CD14-positive monocyte (primary cell): ENCODE measurements around the gene MITF. TPM values are rescaled to one million over a fixed set of nuclear protein-coding genes. Genes with fewer than 3 reads are reported as not detected.

ENCODE experiments used
- DNase-seq, 3 donors: peaks; one replicate each; pipeline ENCODE4 v3.0.0-alpha.2; 2011 to 2022
- H2AFZ ChIP-seq: 2 replicates; pipeline ENCODE4 v1.6.0; 2012; ENCODE audit warnings: mild to moderate bottlenecking, low read depth, low read length, inconsistent platforms; ENCODE audit not compliant: insufficient read depth, poor library complexity, severe bottlenecking
- H3K27ac ChIP-seq, 2 donors: 1 replicate in 1 of 2; 2 replicates in 1 of 2; pipeline ENCODE4 v1.5.1; 2012 to 2013; ENCODE audit warnings: low read length in 2 of 2, control low read depth in 1 of 2, inconsistent platforms in 1 of 2, low read depth in 1 of 2, mild to moderate bottlenecking in 1 of 2
- H3K27me3 ChIP-seq, 2 donors: one replicate each; pipeline versions ENCODE4 v1.6.0 to v1.6.1; 2011 to 2013; ENCODE audit warnings: low read length in 2 of 2; ENCODE audit not compliant: control insufficient read depth in 2 of 2, insufficient read depth in 2 of 2
- H3K36me3 ChIP-seq, 2 donors: replicated peaks in 1 of 2; 1 replicate in 1 of 2; 2 replicates in 1 of 2; pipeline versions ENCODE4 v1.5.1 to v1.6.1; 2012 to 2013; ENCODE audit warnings: low read length in 2 of 2, control low read depth in 1 of 2, inconsistent platforms in 1 of 2, mild to moderate bottlenecking in 1 of 2; ENCODE audit not compliant: insufficient read depth in 2 of 2, control insufficient read depth in 1 of 2
- H3K4me1 ChIP-seq, 2 donors: 1 replicate in 1 of 2; 2 replicates in 1 of 2; pipeline versions ENCODE4 v1.5.1 to v1.6.1; 2012 to 2013; ENCODE audit warnings: low read length in 2 of 2, control low read depth in 1 of 2, inconsistent platforms in 1 of 2, mild to moderate bottlenecking in 1 of 2, moderate library complexity in 1 of 2; ENCODE audit not compliant: insufficient read depth in 2 of 2, control insufficient read depth in 1 of 2
- H3K4me2 ChIP-seq: replicated peaks from 2 replicates; pipeline ENCODE3; 2012; ENCODE audit warnings: low read length, moderate library complexity, mild to moderate bottlenecking; ENCODE audit not compliant: poor library complexity, severe bottlenecking; ENCODE audit errors: extremely low read depth
- H3K4me3 ChIP-seq, 3 experiments: fragments of 200-600 bp in 1 of 3; sonication (generic) in 1 of 3; replicated peaks in 1 of 3; 1 replicate in 2 of 3; 2 replicates in 1 of 3; pipeline ENCODE4 v1.5.1; 2011 to 2013; ENCODE audit warnings: low read length in 3 of 3, mild to moderate bottlenecking in 3 of 3, control low read depth in 2 of 3, low read depth in 2 of 3, inconsistent platforms in 1 of 3, moderate library complexity in 1 of 3
- H3K79me2 ChIP-seq: 2 replicates; pipeline ENCODE4 v1.6.0; 2012; ENCODE audit warnings: mild to moderate bottlenecking, control low read depth, inconsistent platforms, low read length, moderate library complexity; ENCODE audit not compliant: insufficient read depth
- H3K9ac ChIP-seq: 2 replicates; pipeline ENCODE4 v1.6.0; 2017; ENCODE audit warnings: low read length, mild to moderate bottlenecking; ENCODE audit not compliant: insufficient read depth, poor library complexity, severe bottlenecking
- H3K9me3 ChIP-seq, 2 donors: replicated peaks in 1 of 2; 1 replicate in 1 of 2; 2 replicates in 1 of 2; pipeline versions ENCODE4 v1.5.1 to v1.6.1; 2012 to 2013; ENCODE audit warnings: low read length in 2 of 2, control low read depth in 1 of 2; ENCODE audit not compliant: control insufficient read depth in 1 of 2, insufficient read depth in 1 of 2
- H4K20me1 ChIP-seq: 2 replicates; pipeline ENCODE4 v1.6.0; 2012; ENCODE audit warnings: mild to moderate bottlenecking, low read length, control low read depth, moderate library complexity; ENCODE audit not compliant: insufficient read depth
- H3K27ac Mint-ChIP-seq, 7 donors: one replicate each; pipeline ENCODE4 v1.8.0; 2020; ENCODE audit warnings: mild to moderate bottlenecking in 7 of 7, mixed read lengths in 7 of 7, moderate library complexity in 6 of 7, inconsistent platforms in 2 of 7
- H3K27me3 Mint-ChIP-seq, 3 donors: one replicate each; pipeline ENCODE4 v1.8.0; 2021 to 2022; ENCODE audit warnings: low read depth in 3 of 3, mild to moderate bottlenecking in 3 of 3, mixed read lengths in 3 of 3, moderate library complexity in 3 of 3, inconsistent platforms in 1 of 3
- H3K36me3 Mint-ChIP-seq, 2 donors: one replicate each; pipeline ENCODE4 v1.8.0; 2020; ENCODE audit warnings: mixed read lengths in 2 of 2, inconsistent platforms in 1 of 2, mild to moderate bottlenecking in 1 of 2
- H3K4me1 Mint-ChIP-seq: one replicate; pipeline ENCODE4 v1.8.0; 2020; ENCODE audit warnings: mild to moderate bottlenecking, mixed read lengths
- H3K4me3 Mint-ChIP-seq, 2 donors: one replicate each; pipeline ENCODE4 v1.8.0; 2020; ENCODE audit warnings: mild to moderate bottlenecking in 2 of 2, mixed read lengths in 2 of 2, moderate library complexity in 1 of 2
- H3K9me3 Mint-ChIP-seq, 7 donors: one replicate each; pipeline ENCODE4 v1.8.0; 2020 to 2022; ENCODE audit warnings: mixed read lengths in 7 of 7, mild to moderate bottlenecking in 6 of 7, moderate library complexity in 6 of 7, inconsistent platforms in 2 of 7
- WGBS: methylation state at CpG from one replicate; pipeline ENCODE4 v1.1.5; 2013; ENCODE audit warnings: missing lambda C conversion rate; ENCODE audit not compliant: insufficient coverage; 5-methylcytosine and 5-hydroxymethylcytosine counted together
- intact Hi-C, 2 donors: fragments of 100-400 bp; cut with micrococcal nuclease; formaldehyde crosslinking; loops; one replicate each; pipeline versions ENCODE4 v1.15.0 to v1.15.1; 2023
- polyA plus RNA-seq, 3 donors: library from polyadenylated mRNA; depleted of rRNA in 1 of 3; unstranded in 2 of 3; stranded (reverse) in 1 of 3; fragments of 300-500 nt in 2 of 3; fragments of >200 nt in 1 of 3; fragmentation: Illumina TruSeq in 2 of 3; gene quantifications; 1 replicate in 2 of 3; 2 replicates in 1 of 3; pipeline ENCODE4 v1.2.3, GENCODE V29; 2012 to 2021
- TF ChIP-seq, protein P1 (sequence below): fragments of 200-600 bp; IDR thresholded peaks from one replicate; pipeline ENCODE4 v1.8.0; 2022; ENCODE audit warnings: antibody characterized with exemption, mild to moderate bottlenecking

Gene MITF
- polyA plus RNA-seq, 3 donors, result 7.0 to 15.1 (median 12.1) TPM

DNA sequence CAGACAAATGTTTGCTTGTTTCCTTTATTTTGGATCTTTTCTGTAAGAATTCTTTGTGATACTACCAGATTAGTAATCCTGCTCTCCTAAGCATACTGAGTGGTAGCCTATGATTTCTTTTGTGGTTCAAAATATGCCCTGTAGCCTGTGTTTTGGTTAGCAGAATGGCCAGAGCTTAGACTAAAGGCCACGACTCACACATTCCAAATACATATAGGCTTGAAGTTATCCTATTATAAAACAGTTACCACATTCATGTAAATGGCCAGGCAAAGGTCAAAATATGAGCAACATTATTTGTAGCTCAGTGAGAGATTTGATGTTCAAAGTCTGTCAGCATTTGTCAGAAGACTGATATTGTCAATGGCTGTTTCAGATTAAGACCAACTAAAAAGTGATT, 84.5 kb downstream of the MITF start:
- Histone ChIP-seq H3K4me1 (peaks cover 5 to 12% of the 10 kb centered on the region in 2 donors), H3K27me3 (no peaks in the 10 kb centered on the region), H3K79me2 (no peaks in the 10 kb centered on the region), H3K27ac (no peak overlapping the region), H3K9ac (no peak overlapping the region), H3K4me2 (no peak overlapping the region), H3K4me3 (no peak overlapping the region), H3K36me3 (no peaks in the 10 kb centered on the region), H2AFZ (no peak overlapping the region), H3K9me3 (no peaks in the 10 kb centered on the region), H4K20me1 (peaks cover 4% of the 10 kb centered on the region)
- Mint-ChIP-seq H3K4me1 (peaks cover 17% of the 10 kb centered on the region), H3K4me3 (no peak overlapping the region), H3K27ac (no peak overlapping the region), H3K9me3 (peaks cover 0 to 6% (median 2%) of the 10 kb centered on the region in 7 donors), H3K27me3 (no peaks in the 10 kb centered on the region), H3K36me3 (peaks cover 0 to 3% of the 10 kb centered on the region in 2 donors)
- DNase-seq, result no peak
- TF ChIP-seq, protein P1, sequence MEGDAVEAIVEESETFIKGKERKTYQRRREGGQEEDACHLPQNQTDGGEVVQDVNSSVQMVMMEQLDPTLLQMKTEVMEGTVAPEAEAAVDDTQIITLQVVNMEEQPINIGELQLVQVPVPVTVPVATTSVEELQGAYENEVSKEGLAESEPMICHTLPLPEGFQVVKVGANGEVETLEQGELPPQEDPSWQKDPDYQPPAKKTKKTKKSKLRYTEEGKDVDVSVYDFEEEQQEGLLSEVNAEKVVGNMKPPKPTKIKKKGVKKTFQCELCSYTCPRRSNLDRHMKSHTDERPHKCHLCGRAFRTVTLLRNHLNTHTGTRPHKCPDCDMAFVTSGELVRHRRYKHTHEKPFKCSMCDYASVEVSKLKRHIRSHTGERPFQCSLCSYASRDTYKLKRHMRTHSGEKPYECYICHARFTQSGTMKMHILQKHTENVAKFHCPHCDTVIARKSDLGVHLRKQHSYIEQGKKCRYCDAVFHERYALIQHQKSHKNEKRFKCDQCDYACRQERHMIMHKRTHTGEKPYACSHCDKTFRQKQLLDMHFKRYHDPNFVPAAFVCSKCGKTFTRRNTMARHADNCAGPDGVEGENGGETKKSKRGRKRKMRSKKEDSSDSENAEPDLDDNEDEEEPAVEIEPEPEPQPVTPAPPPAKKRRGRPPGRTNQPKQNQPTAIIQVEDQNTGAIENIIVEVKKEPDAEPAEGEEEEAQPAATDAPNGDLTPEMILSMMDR, result no peak
- intact Hi-C loops, result no loop called here
- no CpG with 5 or more reads among the region's 1 CpG for WGBS

DNA sequence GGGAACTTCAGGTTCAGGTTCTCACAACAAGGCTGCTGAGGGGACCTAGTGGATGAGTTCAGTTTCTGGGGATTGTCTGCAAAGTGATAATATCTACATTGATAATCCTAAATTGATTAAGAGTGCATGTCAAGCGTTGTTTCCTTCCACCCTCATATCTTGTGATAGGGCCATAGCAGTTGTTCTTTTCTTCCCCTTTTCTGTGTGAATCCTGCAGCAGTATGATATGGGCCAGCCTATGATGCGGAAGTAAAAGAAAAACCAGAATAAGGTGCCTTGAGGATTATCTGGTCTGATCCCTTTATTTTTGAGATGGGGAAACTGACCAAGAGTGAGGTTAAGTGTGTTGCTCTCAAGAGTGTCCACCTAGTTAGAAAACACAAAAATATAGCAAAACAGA, 86.2 kb downstream of the MITF start:
- no peak overlapping the region for H3K27ac Mint-ChIP-seq
- H3K27me3 Mint-ChIP-seq, result no peaks in the 10 kb centered on the region
- DNase-seq, result no peak
- no peak overlapping the region for H3K27ac ChIP-seq
- H2AFZ ChIP-seq, result no peak overlapping the region
- H3K36me3 ChIP-seq, result no peaks in the 10 kb centered on the region
- H3K9me3 ChIP-seq, result no peaks in the 10 kb centered on the region
- no peaks in the 10 kb centered on the region for H3K27me3 ChIP-seq
- peaks cover 18% of the 10 kb centered on the region for H3K4me1 Mint-ChIP-seq
- H3K79me2 ChIP-seq, result no peaks in the 10 kb centered on the region
- no peak overlapping the region for H3K9ac ChIP-seq
- TF ChIP-seq, protein P1, result no peak
- H3K4me3 Mint-ChIP-seq, result no peak overlapping the region
- H3K9me3 Mint-ChIP-seq, result peaks cover 0 to 6% (median 2%) of the 10 kb centered on the region in 7 donors
- peaks cover 0 to 3% of the 10 kb centered on the region in 2 donors for H3K36me3 Mint-ChIP-seq
- intact Hi-C loops, result no loop called here
- H3K4me1 ChIP-seq, result peaks cover 5 to 12% of the 10 kb centered on the region in 2 donors
- H3K4me3 ChIP-seq, result no peak overlapping the region
- peaks cover 4% of the 10 kb centered on the region for H4K20me1 ChIP-seq
- no peak overlapping the region for H3K4me2 ChIP-seq
- WGBS, result no CpG with 5 or more reads among the region's 2 CpGs
